GM18502 (cell line): Measurements from ENCODE around the gene ADRB2.

Experiments
- ATAC-seq: cut with Tn5 transposase; IDR thresholded peaks from one replicate; pipeline ENCODE4 v1.9.1; 2021; ENCODE audit warnings: mild to moderate bottlenecking; ENCODE audit not compliant: unreplicated experiment, poor library complexity

ADRB2 gene

GRCh38 chr5:148804393-148804792 lies 22.0 kb upstream of the ADRB2 start:
- ATAC-seq = no peak

- ATAC-seq = peak; percentile 57
Measured at GRCh38 chr5:148805326-148806290, 20.8 kb upstream of the ADRB2 start.

- ATAC-seq = no peak
Measured at GRCh38 chr5:148806520-148806931, 19.9 kb upstream of the ADRB2 start.

- ATAC-seq = no peak
Measured at GRCh38 chr5:148807851-148808250, 18.6 kb upstream of the ADRB2 start.

GRCh38 chr5:148808864-148809642 lies 17.4 kb upstream of the ADRB2 start:
- ATAC-seq = peak; percentile 65

GRCh38 chr5:148809781-148810524 lies 16.5 kb upstream of the ADRB2 start:
- ATAC-seq = no peak

GRCh38 chr5:148810823-148811222 lies 15.6 kb upstream of the ADRB2 start:
- ATAC-seq = no peak

- ATAC-seq = no peak
Measured at GRCh38 chr5:148811756-148812155, 14.7 kb upstream of the ADRB2 start.

- no peak for ATAC-seq
Measured at GRCh38 chr5:148815086-148815485, 11.3 kb upstream of the ADRB2 start.

- ATAC-seq = no peak
Measured at GRCh38 chr5:148815578-148815977, 10.8 kb upstream of the ADRB2 start.

- no peak for ATAC-seq
Measured at GRCh38 chr5:148816357-148816756, 10.1 kb upstream of the ADRB2 start.

- ATAC-seq = no peak
Measured at GRCh38 chr5:148816782-148817181, 9.6 kb upstream of the ADRB2 start.

- ATAC-seq = no peak
Measured at GRCh38 chr5:148817606-148818005, 8.8 kb upstream of the ADRB2 start.

GRCh38 chr5:148820461-148821395 lies 5.7 kb upstream of the ADRB2 start:
- ATAC-seq = no peak

- no peak for ATAC-seq
Measured at GRCh38 chr5:148823871-148824270, 2.5 kb upstream of the ADRB2 start.

- no peak for ATAC-seq
Measured at GRCh38 chr5:148825716-148826052, 727 bp upstream of the ADRB2 start.

- no peak for ATAC-seq
Measured at GRCh38 chr5:148826739-148827070, 294 bp downstream of the ADRB2 start.

- no peak for ATAC-seq
Measured at GRCh38 chr5:148827723-148828122, 1.3 kb downstream of the ADRB2 start.

GRCh38 chr5:148828511-148829247 lies 2.3 kb downstream of the ADRB2 start:
- no peak for ATAC-seq
